Measurements from ENCODE around the gene ANKDD1A.

Gene ANKDD1A

GRCh38 chr15:64942356-64942755, 30.7 kb downstream of the ANKDD1A start:
- H3K9me3 ChIP-seq (ENCODE audit: control insufficient read depth, low read length): no peaks in the 10 kb centered on the region
- H3K4me3 ChIP-seq (ENCODE audit: insufficient read depth, low read depth, low read length): no peak overlapping the region
- WGBS, 2 experiments: 60 to 68% methylated on average over 8 of the region's 8 CpGs
- no peaks in the 10 kb centered on the region for H3K27me3 ChIP-seq (ENCODE audit: control insufficient read depth, insufficient read depth, low read length, poor library complexity, severe bottlenecking)
- H3K4me1 ChIP-seq (ENCODE audit: control insufficient read depth, insufficient read depth, low read length): peaks cover 4% of the 10 kb centered on the region
- no peak overlapping the region for H3K27ac ChIP-seq (ENCODE audit: insufficient read depth, low read depth, low read length, poor library complexity, severe bottlenecking)
- no peaks in the 10 kb centered on the region for H3K36me3 ChIP-seq (ENCODE audit: control insufficient read depth, insufficient read depth, low read length)

DNA sequence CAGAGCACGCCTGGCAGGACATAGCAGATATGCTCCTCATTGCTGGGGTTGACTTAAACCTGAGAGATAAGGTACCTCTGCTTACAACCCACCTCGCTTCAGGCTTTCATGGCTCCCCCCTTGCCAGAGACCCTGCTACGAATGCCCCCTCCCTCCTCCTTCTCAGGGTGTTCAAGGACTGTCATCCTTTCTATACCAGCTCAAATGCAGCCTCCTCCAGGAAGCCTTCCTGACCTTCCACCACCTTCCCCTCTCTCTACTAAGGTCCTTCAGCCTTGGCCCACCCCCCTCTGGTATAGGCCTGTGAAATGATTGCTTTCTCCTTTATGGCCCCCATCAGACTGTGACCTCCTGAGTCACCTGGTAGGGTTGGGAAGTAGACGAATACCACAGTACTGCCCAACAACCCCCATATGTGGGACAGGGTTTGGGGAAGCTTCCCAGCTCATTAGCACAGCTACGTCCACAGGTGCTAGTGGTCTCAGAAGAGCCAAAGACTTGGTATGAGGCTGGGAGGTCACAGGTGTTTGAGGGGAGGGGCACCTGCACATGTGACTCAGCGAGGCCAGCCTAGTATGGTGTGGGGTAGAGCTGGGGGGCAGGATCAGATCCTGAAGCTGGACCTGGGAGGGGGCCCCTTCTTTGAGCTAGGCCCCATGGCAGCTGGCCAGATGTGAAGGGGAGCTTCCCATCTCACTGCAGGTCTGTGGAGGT, 32.0 kb downstream of the ANKDD1A start:
- WGBS, 2 experiments: 92 to 95% methylated on average over 6 of the region's 6 CpGs
- Histone ChIP-seq H3K4me1 (ENCODE audit: control insufficient read depth, insufficient read depth, low read length) (peaks cover 4% of the 10 kb centered on the region), H3K36me3 (ENCODE audit: control insufficient read depth, insufficient read depth, low read length) (no peaks in the 10 kb centered on the region), H3K27ac (ENCODE audit: insufficient read depth, low read depth, low read length, poor library complexity, severe bottlenecking) (no peak overlapping the region), H3K27me3 (ENCODE audit: control insufficient read depth, insufficient read depth, low read length, poor library complexity, severe bottlenecking) (no peaks in the 10 kb centered on the region), H3K9me3 (ENCODE audit: control insufficient read depth, low read length) (no peaks in the 10 kb centered on the region), H3K4me3 (ENCODE audit: insufficient read depth, low read depth, low read length) (no peak overlapping the region)

- Histone ChIP-seq H3K9me3 (ENCODE audit: control insufficient read depth, low read length) (no peaks in the 10 kb centered on the region), H3K27me3 (ENCODE audit: control insufficient read depth, insufficient read depth, low read length, poor library complexity, severe bottlenecking) (no peaks in the 10 kb centered on the region), H3K4me3 (ENCODE audit: insufficient read depth, low read depth, low read length) (no peak overlapping the region), H3K4me1 (ENCODE audit: control insufficient read depth, insufficient read depth, low read length) (peaks cover 4% of the 10 kb centered on the region), H3K36me3 (ENCODE audit: control insufficient read depth, insufficient read depth, low read length) (no peaks in the 10 kb centered on the region), H3K27ac (ENCODE audit: insufficient read depth, low read depth, low read length, poor library complexity, severe bottlenecking) (no peak overlapping the region)
- WGBS, 2 experiments: 92 to 95% methylated on average over 3 of the region's 4 CpGs
Measured at GRCh38 chr15:64944961-64945360, 33.3 kb downstream of the ANKDD1A start.

GRCh38 chr15:64947211-64947610, 35.5 kb downstream of the ANKDD1A start:
- 91 to 93% methylated on average over 10 of the region's 10 CpGs for WGBS, 2 experiments

DNA sequence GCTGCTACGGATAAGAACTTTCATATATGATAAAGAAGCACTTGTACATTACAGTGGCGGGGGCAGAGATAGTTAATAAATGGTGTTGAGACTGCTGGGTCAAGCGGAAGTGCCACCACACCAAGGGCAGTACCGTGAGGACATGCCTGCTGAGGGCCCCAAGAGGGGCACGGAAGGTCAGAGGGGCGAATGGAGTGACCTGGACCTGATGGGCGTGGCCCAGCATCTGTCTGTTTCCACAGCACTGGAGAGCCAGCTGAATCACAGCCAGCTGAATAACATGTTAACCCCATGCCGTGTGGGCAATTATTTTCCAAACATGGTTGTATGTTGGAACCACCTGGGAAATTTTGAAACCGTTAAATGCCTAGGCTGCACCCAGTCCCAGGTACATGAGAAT, 37.2 kb downstream of the ANKDD1A start:
- Histone ChIP-seq H3K4me1 (ENCODE audit: control insufficient read depth, insufficient read depth, low read length) (no peaks in the 10 kb centered on the region), H3K27ac (ENCODE audit: insufficient read depth, low read depth, low read length, poor library complexity, severe bottlenecking) (no peak overlapping the region), H3K9me3 (ENCODE audit: control insufficient read depth, low read length) (no peaks in the 10 kb centered on the region), H3K4me3 (ENCODE audit: insufficient read depth, low read depth, low read length) (no peak overlapping the region), H3K27me3 (ENCODE audit: control insufficient read depth, insufficient read depth, low read length, poor library complexity, severe bottlenecking) (no peaks in the 10 kb centered on the region), H3K36me3 (ENCODE audit: control insufficient read depth, insufficient read depth, low read length) (no peaks in the 10 kb centered on the region)
- 93 to 94% methylated on average over 9 of the region's 9 CpGs for WGBS, 2 experiments

More at GRCh38 chr15:64947211-64947610, 35.5 kb downstream of the ANKDD1A start:
- no peaks in the 10 kb centered on the region for H3K27me3 ChIP-seq (ENCODE audit: control insufficient read depth, insufficient read depth, low read length, poor library complexity, severe bottlenecking)
- peaks cover 3% of the 10 kb centered on the region for H3K4me1 ChIP-seq (ENCODE audit: control insufficient read depth, insufficient read depth, low read length)
- no peak overlapping the region for H3K27ac ChIP-seq (ENCODE audit: insufficient read depth, low read depth, low read length, poor library complexity, severe bottlenecking)
- H3K9me3 ChIP-seq (ENCODE audit: control insufficient read depth, low read length): no peaks in the 10 kb centered on the region
- H3K4me3 ChIP-seq (ENCODE audit: insufficient read depth, low read depth, low read length): no peak overlapping the region
- no peaks in the 10 kb centered on the region for H3K36me3 ChIP-seq (ENCODE audit: control insufficient read depth, insufficient read depth, low read length)

GRCh38 chr15:64949383-64950186, 37.9 kb downstream of the ANKDD1A start:
- Histone ChIP-seq H3K9me3 (ENCODE audit: control insufficient read depth, low read length) (no peaks in the 10 kb centered on the region), H3K36me3 (ENCODE audit: control insufficient read depth, insufficient read depth, low read length) (no peaks in the 10 kb centered on the region), H3K4me3 (ENCODE audit: insufficient read depth, low read depth, low read length) (no peak overlapping the region), H3K27ac (ENCODE audit: insufficient read depth, low read depth, low read length, poor library complexity, severe bottlenecking) (no peak overlapping the region), H3K27me3 (ENCODE audit: control insufficient read depth, insufficient read depth, low read length, poor library complexity, severe bottlenecking) (no peaks in the 10 kb centered on the region), H3K4me1 (ENCODE audit: control insufficient read depth, insufficient read depth, low read length) (no peaks in the 10 kb centered on the region)
- WGBS, 2 experiments: 95 to 96% methylated on average over 11 of the region's 11 CpGs

DNA sequence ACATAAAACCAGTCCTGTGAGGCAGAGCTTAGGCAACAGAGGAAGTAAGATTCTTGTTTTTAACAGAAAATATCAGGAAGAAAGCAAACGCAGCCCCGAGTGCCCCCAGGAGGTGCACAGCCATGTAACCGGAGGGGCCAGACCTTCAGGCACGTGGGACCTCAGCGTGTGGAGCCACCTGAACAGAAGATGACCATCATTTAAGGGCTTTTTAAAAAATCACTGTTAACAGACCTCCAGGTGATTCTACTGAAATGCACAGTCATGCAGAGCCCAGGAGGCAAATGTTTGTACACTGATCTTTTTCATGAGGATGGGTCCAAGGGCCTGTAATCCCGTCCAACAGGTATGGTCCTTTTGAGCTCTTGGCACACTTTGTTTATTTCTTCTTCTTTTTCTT, 39.2 kb downstream of the ANKDD1A start:
- H3K27me3 ChIP-seq (ENCODE audit: control insufficient read depth, insufficient read depth, low read length, poor library complexity, severe bottlenecking): no peaks in the 10 kb centered on the region
- 94 to 95% methylated on average over 6 of the region's 6 CpGs for WGBS, 2 experiments

DNA sequence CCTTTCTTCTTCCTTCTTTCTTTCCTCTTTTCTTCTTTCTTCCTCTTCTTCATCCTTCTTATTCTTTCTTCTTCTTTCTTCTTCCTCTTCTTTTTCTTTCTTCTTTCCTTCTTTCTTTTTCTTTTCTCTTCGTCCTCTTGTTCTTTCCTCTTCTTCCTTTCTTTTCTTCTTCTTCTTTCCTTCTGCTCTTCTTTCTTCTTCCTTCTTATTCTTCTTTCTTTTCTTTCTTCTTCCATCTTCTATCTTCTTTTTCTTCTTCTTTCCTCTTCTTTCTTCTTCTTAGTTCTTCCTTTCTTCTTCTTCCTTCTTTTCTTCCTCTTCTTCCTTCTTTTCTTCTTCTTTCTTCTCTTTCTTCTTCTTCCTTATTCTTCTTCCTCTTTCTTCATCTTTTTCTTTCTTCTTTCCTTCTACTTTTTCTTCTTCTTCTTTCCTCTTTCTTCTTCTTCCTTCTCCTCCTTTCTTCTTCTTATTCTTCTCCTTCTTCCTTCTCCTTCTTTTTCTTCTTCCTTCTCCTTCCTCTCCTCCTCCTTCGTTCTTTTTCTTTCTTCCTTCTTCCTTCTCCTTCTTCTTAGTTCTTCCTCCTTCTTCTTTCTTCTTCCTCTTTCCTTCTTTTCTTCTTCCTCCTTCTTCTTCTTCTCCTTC, 40.2 kb downstream of the ANKDD1A start:
- 93 to 95% methylated on average over 2 of the region's 2 CpGs for WGBS, 2 experiments
- H3K4me3 ChIP-seq (ENCODE audit: insufficient read depth, low read depth, low read length): no peak overlapping the region

More for the DNA sequence above, 39.2 kb downstream of the ANKDD1A start:
- no peak overlapping the region for H3K4me3 ChIP-seq (ENCODE audit: insufficient read depth, low read depth, low read length)
- H3K36me3 ChIP-seq (ENCODE audit: control insufficient read depth, insufficient read depth, low read length): no peaks in the 10 kb centered on the region
- no peaks in the 10 kb centered on the region for H3K9me3 ChIP-seq (ENCODE audit: control insufficient read depth, low read length)
- no peak overlapping the region for H3K27ac ChIP-seq (ENCODE audit: insufficient read depth, low read depth, low read length, poor library complexity, severe bottlenecking)
- H3K4me1 ChIP-seq (ENCODE audit: control insufficient read depth, insufficient read depth, low read length): no peaks in the 10 kb centered on the region

DNA sequence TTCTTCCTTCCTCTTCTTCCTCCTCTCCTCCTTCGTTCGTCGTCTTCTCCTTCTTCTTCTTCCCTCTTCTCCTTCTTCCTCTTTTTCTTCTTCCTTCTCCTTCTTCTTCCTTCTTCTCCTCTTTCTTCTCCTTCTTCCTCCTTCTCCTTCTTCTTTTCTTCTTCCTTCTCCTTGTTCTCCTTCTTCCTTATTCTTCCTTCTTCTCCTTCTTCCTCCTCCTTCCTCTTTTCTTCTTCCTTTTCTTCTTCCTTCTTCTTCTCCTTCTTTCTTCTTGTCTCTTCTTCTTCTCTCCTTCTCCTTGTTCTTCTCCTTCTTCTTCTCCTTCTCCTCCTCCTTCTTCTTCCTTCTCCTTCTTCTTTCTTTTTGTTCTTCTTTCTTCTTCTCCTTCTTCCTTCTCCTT, 42.7 kb downstream of the ANKDD1A start:
- Histone ChIP-seq H3K27me3 (ENCODE audit: control insufficient read depth, insufficient read depth, low read length, poor library complexity, severe bottlenecking) (no peaks in the 10 kb centered on the region), H3K9me3 (ENCODE audit: control insufficient read depth, low read length) (no peaks in the 10 kb centered on the region), H3K27ac (ENCODE audit: insufficient read depth, low read depth, low read length, poor library complexity, severe bottlenecking) (no peak overlapping the region), H3K4me1 (ENCODE audit: control insufficient read depth, insufficient read depth, low read length) (no peaks in the 10 kb centered on the region), H3K4me3 (ENCODE audit: insufficient read depth, low read depth, low read length) (no peak overlapping the region), H3K36me3 (ENCODE audit: control insufficient read depth, insufficient read depth, low read length) (peaks cover 6% of the 10 kb centered on the region)
- 92 to 95% methylated on average over 2 of the region's 3 CpGs for WGBS, 2 experiments

More for the DNA sequence above, 40.2 kb downstream of the ANKDD1A start:
- Histone ChIP-seq H3K27me3 (ENCODE audit: control insufficient read depth, insufficient read depth, low read length, poor library complexity, severe bottlenecking) (no peaks in the 10 kb centered on the region), H3K36me3 (ENCODE audit: control insufficient read depth, insufficient read depth, low read length) (no peaks in the 10 kb centered on the region), H3K4me1 (ENCODE audit: control insufficient read depth, insufficient read depth, low read length) (no peaks in the 10 kb centered on the region), H3K9me3 (ENCODE audit: control insufficient read depth, low read length) (no peaks in the 10 kb centered on the region), H3K27ac (ENCODE audit: insufficient read depth, low read depth, low read length, poor library complexity, severe bottlenecking) (no peak overlapping the region)

DNA sequence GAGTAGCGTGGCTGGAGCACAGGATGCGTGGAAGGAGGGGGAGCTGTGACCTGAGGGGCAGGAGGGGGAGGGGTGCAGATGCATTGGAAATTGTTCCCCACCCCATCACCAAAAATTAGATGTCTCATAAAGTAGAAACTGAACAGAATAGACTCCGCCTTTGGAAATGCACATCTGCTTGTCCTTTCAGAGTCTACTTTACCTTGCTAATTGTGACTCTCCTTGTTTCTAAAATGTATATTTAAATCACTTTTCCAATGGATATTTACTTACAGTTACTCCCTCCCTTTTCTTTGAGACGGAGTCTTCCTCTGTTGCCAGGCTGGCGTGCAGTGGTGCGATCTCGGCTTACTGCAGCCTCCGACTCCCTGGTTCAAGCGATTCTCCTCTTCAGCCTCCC, 47.4 kb downstream of the ANKDD1A start:
- no peaks in the 10 kb centered on the region for H3K4me1 ChIP-seq (ENCODE audit: control insufficient read depth, insufficient read depth, low read length)
- H3K4me3 ChIP-seq (ENCODE audit: insufficient read depth, low read depth, low read length): no peak overlapping the region
- H3K36me3 ChIP-seq (ENCODE audit: control insufficient read depth, insufficient read depth, low read length): peaks cover 29% of the 10 kb centered on the region
- H3K9me3 ChIP-seq (ENCODE audit: control insufficient read depth, low read length): no peaks in the 10 kb centered on the region
- WGBS, 2 experiments: 91 to 94% methylated on average over 8 to 9 of the region's 9 CpGs
- no peaks in the 10 kb centered on the region for H3K27me3 ChIP-seq (ENCODE audit: control insufficient read depth, insufficient read depth, low read length, poor library complexity, severe bottlenecking)
- no peak overlapping the region for H3K27ac ChIP-seq (ENCODE audit: insufficient read depth, low read depth, low read length, poor library complexity, severe bottlenecking)

Data from ectodermal cell (in vitro differentiated cells).